HG02588 (cell line): ENCODE measurements around the gene HLA-DOA.

Source experiments
- ATAC-seq: cut with Tn5 transposase; IDR thresholded peaks from one replicate; pipeline ENCODE4 v1.9.1; 2021; ENCODE audit warnings: mild to moderate bottlenecking, moderate library complexity; ENCODE audit not compliant: unreplicated experiment

The HLA-DOA gene

GRCh38 chr6:32967151-32968091 lies 42.0 kb downstream of the HLA-DOA start:
- no peak for ATAC-seq

GRCh38 chr6:32964776-32965175 lies 44.6 kb downstream of the HLA-DOA start:
- ATAC-seq = no peak

- no peak for ATAC-seq
These were observed 45.5 kb downstream of the HLA-DOA start for GRCh38 chr6:32963866-32964265.

- no peak for ATAC-seq
These were observed 47.1 kb downstream of the HLA-DOA start for GRCh38 chr6:32962213-32962826.

GRCh38 chr6:32960563-32960962 lies 48.8 kb downstream of the HLA-DOA start:
- no peak for ATAC-seq

GRCh38 chr6:32956176-32956575 lies 53.2 kb downstream of the HLA-DOA start:
- no peak for ATAC-seq

GRCh38 chr6:32954986-32955802 lies 54.2 kb downstream of the HLA-DOA start:
- ATAC-seq = no peak

- no peak for ATAC-seq
These were observed 55.1 kb downstream of the HLA-DOA start for GRCh38 chr6:32954267-32954666.
